ENCODE results near the gene RWDD3.

RWDD3 gene

GRCh38 chr1:95281781-95282517 is 47.9 kb downstream of the RWDD3 start:
- no peak for DNase-seq (ENCODE audit: low read depth in 3 of 3)

- DNase-seq (ENCODE audit: low read depth in 3 of 3), result no peak
These were observed 48.5 kb downstream of the RWDD3 start for GRCh38 chr1:95282518-95282895.

GRCh38 chr1:95284420-95284819 is 50.4 kb downstream of the RWDD3 start:
- no peak for DNase-seq (ENCODE audit: low read depth in 3 of 3)

- no peak for DNase-seq (ENCODE audit: low read depth in 3 of 3)
These were observed 52.5 kb downstream of the RWDD3 start for GRCh38 chr1:95286479-95286878.

- DNase-seq (ENCODE audit: low read depth in 3 of 3), result no peak
These were observed 53.1 kb downstream of the RWDD3 start for GRCh38 chr1:95287081-95287480.

- DNase-seq (ENCODE audit: low read depth in 3 of 3), result no peak
These were observed 53.8 kb downstream of the RWDD3 start for GRCh38 chr1:95287825-95288224.

All from stimulated activated CD4-positive, alpha-beta T cell treated with anti-CD3 and anti-CD28 coated beads, TNF-alpha, amount 100 ng/mL, for 24 hours (primary cell).